ENCODE results near the gene CLCN1.

The CLCN1 gene

DNA sequence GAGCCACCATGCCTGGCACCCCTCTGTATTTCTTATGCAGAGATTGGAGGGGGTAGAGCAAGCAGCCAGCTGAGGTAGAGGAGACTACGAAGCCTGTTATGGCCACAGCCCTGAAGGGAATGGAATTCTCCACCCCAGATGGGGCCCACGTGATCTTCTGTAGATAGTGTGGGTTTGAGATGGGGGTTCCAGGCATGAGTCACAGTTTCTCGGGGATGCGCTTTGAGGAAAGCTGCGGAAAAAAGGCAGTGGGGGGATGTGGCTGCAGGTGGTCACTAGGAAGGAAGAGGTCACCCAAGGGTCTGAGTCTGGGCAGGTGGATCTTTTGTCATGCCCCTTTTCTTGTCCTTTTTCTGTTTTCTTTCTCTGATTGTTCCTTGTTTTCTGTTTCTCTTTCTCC is 35.1 kb downstream of the CLCN1 start:
- Histone ChIP-seq H2AFZ (ENCODE audit: low read length) (no peak overlapping the region), H3K4me1 (ENCODE audit: insufficient read depth, low read length, poor library complexity, severe bottlenecking) (no peaks in the 10 kb centered on the region), H3K9ac (ENCODE audit: low read depth, low read length, poor library complexity, severe bottlenecking) (no peak overlapping the region), H3K79me2 (ENCODE audit: insufficient read depth, low read length) (no peaks in the 10 kb centered on the region), H4K20me1 (ENCODE audit: insufficient read depth, low read length, poor library complexity, severe bottlenecking) (no peaks in the 10 kb centered on the region), H3K4me2 (ENCODE audit: low read depth, low read length, poor library complexity, severe bottlenecking) (no peak overlapping the region), H3K27me3 (ENCODE audit: insufficient read depth, low read length, poor library complexity, severe bottlenecking) (no peaks in the 10 kb centered on the region), H3K36me3 (ENCODE audit: insufficient read depth, low read length) (no peaks in the 10 kb centered on the region), H3K4me3 (ENCODE audit: low read length, poor library complexity, severe bottlenecking) (no peak overlapping the region), H3K9me2 (replicated peaks; ENCODE audit: low read depth, low read length) (no peaks in the 10 kb centered on the region), H3K9me3 (ENCODE audit: insufficient read depth, low read depth, low read length) (no peaks in the 10 kb centered on the region), H3F3A (ENCODE audit: low read depth) (no peaks in the 10 kb centered on the region)
- no peak for TF ChIP-seq EZH2phosphoT487 (IDR thresholded peaks at IDR 0.05; ENCODE audit: borderline replicate concordance)
- TF ChIP-seq, protein P1, sequence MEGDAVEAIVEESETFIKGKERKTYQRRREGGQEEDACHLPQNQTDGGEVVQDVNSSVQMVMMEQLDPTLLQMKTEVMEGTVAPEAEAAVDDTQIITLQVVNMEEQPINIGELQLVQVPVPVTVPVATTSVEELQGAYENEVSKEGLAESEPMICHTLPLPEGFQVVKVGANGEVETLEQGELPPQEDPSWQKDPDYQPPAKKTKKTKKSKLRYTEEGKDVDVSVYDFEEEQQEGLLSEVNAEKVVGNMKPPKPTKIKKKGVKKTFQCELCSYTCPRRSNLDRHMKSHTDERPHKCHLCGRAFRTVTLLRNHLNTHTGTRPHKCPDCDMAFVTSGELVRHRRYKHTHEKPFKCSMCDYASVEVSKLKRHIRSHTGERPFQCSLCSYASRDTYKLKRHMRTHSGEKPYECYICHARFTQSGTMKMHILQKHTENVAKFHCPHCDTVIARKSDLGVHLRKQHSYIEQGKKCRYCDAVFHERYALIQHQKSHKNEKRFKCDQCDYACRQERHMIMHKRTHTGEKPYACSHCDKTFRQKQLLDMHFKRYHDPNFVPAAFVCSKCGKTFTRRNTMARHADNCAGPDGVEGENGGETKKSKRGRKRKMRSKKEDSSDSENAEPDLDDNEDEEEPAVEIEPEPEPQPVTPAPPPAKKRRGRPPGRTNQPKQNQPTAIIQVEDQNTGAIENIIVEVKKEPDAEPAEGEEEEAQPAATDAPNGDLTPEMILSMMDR (conservative IDR thresholded peaks at IDR 0.05; ENCODE audit: low read length), result no peak

DNA sequence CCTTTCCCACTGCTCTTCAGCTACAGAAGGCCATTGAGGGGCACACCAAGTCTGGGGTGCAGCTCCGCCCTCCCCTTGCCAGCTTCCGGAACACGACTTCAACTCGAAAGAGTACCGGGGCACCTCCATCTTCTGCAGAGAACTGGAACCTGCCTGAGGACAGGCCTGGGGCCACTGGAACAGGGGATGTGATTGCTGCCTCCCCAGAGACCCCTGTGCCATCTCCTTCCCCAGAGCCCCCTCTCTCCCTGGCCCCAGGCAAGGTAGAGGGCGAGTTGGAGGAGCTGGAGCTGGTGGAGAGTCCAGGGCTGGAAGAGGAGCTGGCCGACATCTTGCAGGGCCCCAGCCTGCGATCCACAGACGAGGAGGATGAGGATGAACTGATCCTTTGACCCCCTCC is 35.7 kb downstream of the CLCN1 start:
- H3K27me3 ChIP-seq (ENCODE audit: insufficient read depth, low read length, poor library complexity, severe bottlenecking), result no peaks in the 10 kb centered on the region
- H3K4me1 ChIP-seq (ENCODE audit: insufficient read depth, low read length, poor library complexity, severe bottlenecking), result no peaks in the 10 kb centered on the region
- no peak overlapping the region for H3K4me3 ChIP-seq (ENCODE audit: low read length, poor library complexity, severe bottlenecking)
- no peak overlapping the region for H3K4me2 ChIP-seq (ENCODE audit: low read depth, low read length, poor library complexity, severe bottlenecking)
- H3F3A ChIP-seq (ENCODE audit: low read depth), result no peaks in the 10 kb centered on the region
- TF ChIP-seq, protein P1 (conservative IDR thresholded peaks at IDR 0.05; ENCODE audit: low read length), result no peak
- no peak for TF ChIP-seq EZH2phosphoT487 (IDR thresholded peaks at IDR 0.05; ENCODE audit: borderline replicate concordance)
- H3K79me2 ChIP-seq (ENCODE audit: insufficient read depth, low read length), result no peaks in the 10 kb centered on the region
- H3K36me3 ChIP-seq (ENCODE audit: insufficient read depth, low read length), result no peaks in the 10 kb centered on the region
- no peak overlapping the region for H3K9ac ChIP-seq (ENCODE audit: low read depth, low read length, poor library complexity, severe bottlenecking)
- H4K20me1 ChIP-seq (ENCODE audit: insufficient read depth, low read length, poor library complexity, severe bottlenecking), result no peaks in the 10 kb centered on the region
- no peak overlapping the region for H2AFZ ChIP-seq (ENCODE audit: low read length)
- no peaks in the 10 kb centered on the region for H3K9me2 ChIP-seq (replicated peaks; ENCODE audit: low read depth, low read length)
- H3K9me3 ChIP-seq (ENCODE audit: insufficient read depth, low read depth, low read length), result no peaks in the 10 kb centered on the region

DNA sequence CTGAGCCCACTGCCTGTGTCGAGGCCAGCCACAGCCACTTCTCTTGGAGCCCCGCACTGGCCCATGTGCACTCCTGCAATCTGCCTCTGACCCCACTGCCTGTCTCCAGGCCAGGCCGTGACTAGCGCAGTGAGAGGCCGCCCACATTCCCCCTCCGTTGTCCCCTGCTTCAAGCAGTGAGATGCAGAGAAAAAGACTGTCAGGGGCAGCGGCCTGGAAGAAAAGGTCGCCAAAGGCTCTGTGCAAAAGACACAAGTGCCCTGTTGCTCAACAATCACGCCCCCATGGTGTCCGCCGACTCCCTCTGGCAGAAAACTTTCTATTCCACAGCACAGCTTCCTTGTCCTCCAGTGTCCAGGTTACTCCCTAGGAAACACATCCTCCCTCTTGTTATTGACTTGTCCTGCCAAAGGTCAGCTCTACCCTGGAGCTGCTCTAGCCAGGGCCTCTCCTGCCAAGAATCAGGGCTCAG is 36.7 kb downstream of the CLCN1 start:
- Histone ChIP-seq H3K4me3 (ENCODE audit: low read length, poor library complexity, severe bottlenecking) (no peak overlapping the region), H3K79me2 (ENCODE audit: insufficient read depth, low read length) (no peaks in the 10 kb centered on the region), H3K9me2 (replicated peaks; ENCODE audit: low read depth, low read length) (no peaks in the 10 kb centered on the region), H3F3A (ENCODE audit: low read depth) (no peaks in the 10 kb centered on the region), H3K4me2 (ENCODE audit: low read depth, low read length, poor library complexity, severe bottlenecking) (no peak overlapping the region), H3K36me3 (ENCODE audit: insufficient read depth, low read length) (no peaks in the 10 kb centered on the region), H4K20me1 (ENCODE audit: insufficient read depth, low read length, poor library complexity, severe bottlenecking) (no peaks in the 10 kb centered on the region), H3K9me3 (ENCODE audit: insufficient read depth, low read depth, low read length) (no peaks in the 10 kb centered on the region), H2AFZ (ENCODE audit: low read length) (no peak overlapping the region), H3K4me1 (ENCODE audit: insufficient read depth, low read length, poor library complexity, severe bottlenecking) (no peaks in the 10 kb centered on the region), H3K9ac (ENCODE audit: low read depth, low read length, poor library complexity, severe bottlenecking) (no peak overlapping the region), H3K27me3 (ENCODE audit: insufficient read depth, low read length, poor library complexity, severe bottlenecking) (no peaks in the 10 kb centered on the region)
- TF ChIP-seq, protein P1 (conservative IDR thresholded peaks at IDR 0.05; ENCODE audit: low read length), result no peak
- TF ChIP-seq EZH2phosphoT487 (IDR thresholded peaks at IDR 0.05; ENCODE audit: borderline replicate concordance), result no peak
